ENCODE data around the gene SLITRK2.

Gene SLITRK2

DNA sequence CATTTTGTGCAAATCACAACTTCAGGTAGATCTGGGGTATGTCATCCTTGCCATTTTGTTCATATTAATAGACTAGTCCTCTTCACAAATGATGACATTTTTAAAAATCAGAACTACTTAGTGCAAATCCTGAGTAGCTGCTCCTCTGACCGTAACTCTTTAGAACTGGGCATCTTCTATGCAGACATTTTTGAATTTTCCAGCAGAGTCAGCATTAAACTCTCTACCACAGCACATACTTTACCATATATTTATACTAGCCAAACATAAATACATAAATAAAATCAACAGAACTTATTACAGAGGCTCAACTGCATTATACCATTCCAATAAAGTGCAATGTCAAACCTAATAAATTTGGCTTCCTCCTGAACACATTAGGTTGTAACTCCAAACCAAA, 4.5 kb upstream of the SLITRK2 start:
- Histone ChIP-seq H2BK12ac (ENCODE audit: low read length in 2 of 2) (no peak overlapping the region), H3K9me3 (ENCODE audit: control insufficient read depth, low read length) (no peaks in the 10 kb centered on the region), H3K23ac (ENCODE audit: low read length in 2 of 2) (no peak overlapping the region), H3K9ac (ENCODE audit: low read length) (no peak overlapping the region), H3K4ac (ENCODE audit: low read depth in 1 of 2, low read length in 2 of 2) (no peak overlapping the region), H3K27ac (ENCODE audit: low read length, poor library complexity, severe bottlenecking) (no peak overlapping the region), H3K27me3 (ENCODE audit: control insufficient read depth in 1 of 2, insufficient read depth in 1 of 2, low read length in 2 of 2) (peaks cover 11 to 17% of the 10 kb centered on the region in 2 experiments), H3K4me1 (ENCODE audit: control insufficient read depth, insufficient read depth, low read depth, low read length) (peaks cover 8% of the 10 kb centered on the region), H3K36me3 (ENCODE audit: control insufficient read depth in 1 of 2, insufficient read depth in 2 of 2, low read depth in 1 of 2, low read length in 2 of 2) (no peaks in the 10 kb centered on the region), H3K18ac (ENCODE audit: low read depth in 1 of 2, low read length in 2 of 2) (no peak overlapping the region), H2BK5ac (ENCODE audit: low read depth, low read length, poor library complexity, severe bottlenecking) (no peak overlapping the region), H4K91ac (ENCODE audit: low read length) (no peak overlapping the region), H2BK15ac (ENCODE audit: low read depth, poor library complexity, severe bottlenecking) (no peak overlapping the region), H3K4me2 (ENCODE audit: low read length, poor library complexity, severe bottlenecking) (no peak overlapping the region), H2AFZ (ENCODE audit: low read depth, low read length) (no peak overlapping the region), H3K14ac (ENCODE audit: low read length in 2 of 2) (no peak overlapping the region), H3K4me3 (ENCODE audit: insufficient read depth in 1 of 2, low read depth in 1 of 2, low read length in 2 of 2) (no peak overlapping the region), H3K79me1 (replicated peaks; ENCODE audit: low read length, poor library complexity, severe bottlenecking) (no peaks in the 10 kb centered on the region), H4K8ac (ENCODE audit: low read length) (no peak overlapping the region), H2BK120ac (ENCODE audit: low read depth, low read length) (no peak overlapping the region), H2AK5ac (ENCODE audit: low read length, severe bottlenecking) (no peak overlapping the region)
- no peak for DNase-seq
- WGBS, result 82% methylated on average over 1 of the region's 1 CpG

DNA sequence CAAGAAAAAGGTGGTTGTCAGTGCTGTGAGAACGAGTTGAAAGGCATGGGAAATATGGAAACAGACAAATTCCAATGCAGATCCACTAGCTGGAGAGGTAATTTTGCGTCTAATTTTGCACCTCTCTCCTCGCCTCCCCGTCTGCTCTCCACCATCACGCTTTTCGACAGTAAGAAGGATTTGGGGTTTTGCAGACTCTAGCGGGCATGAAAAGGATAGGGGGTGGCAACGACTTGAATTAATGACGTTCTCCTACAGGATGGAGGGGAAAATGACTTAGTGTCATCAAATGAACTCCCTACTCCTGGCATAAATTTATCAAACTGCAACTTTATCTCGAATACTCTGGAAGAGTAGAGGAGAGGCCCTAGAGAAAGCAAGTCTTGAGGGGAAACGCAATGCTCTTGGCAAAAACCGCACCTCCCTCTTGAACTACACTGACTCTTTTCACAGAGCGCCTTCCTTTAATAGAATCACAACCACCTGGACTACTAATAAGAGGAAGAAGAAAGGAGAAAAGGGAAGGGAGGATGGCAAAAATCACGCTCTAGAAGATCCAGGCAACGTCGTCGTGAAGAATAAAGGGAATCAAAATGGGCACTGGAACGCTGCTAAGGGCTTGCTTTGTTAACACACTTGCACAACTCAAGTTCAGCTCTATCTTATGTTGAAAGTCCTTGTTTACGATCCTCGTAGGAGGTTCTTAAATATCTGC, 871 bp upstream of the SLITRK2 start:
- H3K27me3 ChIP-seq (ENCODE audit: control insufficient read depth in 1 of 2, insufficient read depth in 1 of 2, low read length in 2 of 2), result peaks cover 39 to 42% of the 10 kb centered on the region in 2 experiments
- H3K4me2 ChIP-seq (ENCODE audit: low read length, poor library complexity, severe bottlenecking), result no peak overlapping the region
- H3K18ac ChIP-seq (ENCODE audit: low read depth in 1 of 2, low read length in 2 of 2), result no peak overlapping the region
- peaks cover 11% of the 10 kb centered on the region for H3K4me1 ChIP-seq (ENCODE audit: control insufficient read depth, insufficient read depth, low read depth, low read length)
- no peaks in the 10 kb centered on the region for H3K36me3 ChIP-seq (ENCODE audit: control insufficient read depth in 1 of 2, insufficient read depth in 2 of 2, low read depth in 1 of 2, low read length in 2 of 2)
- no peak overlapping the region for H2BK12ac ChIP-seq (ENCODE audit: low read length in 2 of 2)
- H2BK120ac ChIP-seq (ENCODE audit: low read depth, low read length), result no peak overlapping the region
- H4K91ac ChIP-seq (ENCODE audit: low read length), result no peak overlapping the region
- H3K4me3 ChIP-seq (ENCODE audit: insufficient read depth in 1 of 2, low read depth in 1 of 2, low read length in 2 of 2), result peak overlapping the region in 1 of 2 experiments; percentile 74
- no peak overlapping the region for H2AK5ac ChIP-seq (ENCODE audit: low read length, severe bottlenecking)
- H3K14ac ChIP-seq (ENCODE audit: low read length in 2 of 2), result no peak overlapping the region
- H3K27ac ChIP-seq (ENCODE audit: low read length, poor library complexity, severe bottlenecking), result no peak overlapping the region
- H2AFZ ChIP-seq (ENCODE audit: low read depth, low read length), result no peak overlapping the region
- no peak overlapping the region for H3K9ac ChIP-seq (ENCODE audit: low read length)
- no peak for DNase-seq
- H3K79me1 ChIP-seq (replicated peaks; ENCODE audit: low read length, poor library complexity, severe bottlenecking), result no peaks in the 10 kb centered on the region
- no peak overlapping the region for H2BK5ac ChIP-seq (ENCODE audit: low read depth, low read length, poor library complexity, severe bottlenecking)
- 3% methylated on average over 6 of the region's 20 CpGs for WGBS
- no peaks in the 10 kb centered on the region for H3K9me3 ChIP-seq (ENCODE audit: control insufficient read depth, low read length)
- H3K23ac ChIP-seq (ENCODE audit: low read length in 2 of 2), result no peak overlapping the region
- no peak overlapping the region for H2BK15ac ChIP-seq (ENCODE audit: low read depth, poor library complexity, severe bottlenecking)
- H4K8ac ChIP-seq (ENCODE audit: low read length), result no peak overlapping the region
- H3K4ac ChIP-seq (ENCODE audit: low read depth in 1 of 2, low read length in 2 of 2), result no peak overlapping the region

DNA sequence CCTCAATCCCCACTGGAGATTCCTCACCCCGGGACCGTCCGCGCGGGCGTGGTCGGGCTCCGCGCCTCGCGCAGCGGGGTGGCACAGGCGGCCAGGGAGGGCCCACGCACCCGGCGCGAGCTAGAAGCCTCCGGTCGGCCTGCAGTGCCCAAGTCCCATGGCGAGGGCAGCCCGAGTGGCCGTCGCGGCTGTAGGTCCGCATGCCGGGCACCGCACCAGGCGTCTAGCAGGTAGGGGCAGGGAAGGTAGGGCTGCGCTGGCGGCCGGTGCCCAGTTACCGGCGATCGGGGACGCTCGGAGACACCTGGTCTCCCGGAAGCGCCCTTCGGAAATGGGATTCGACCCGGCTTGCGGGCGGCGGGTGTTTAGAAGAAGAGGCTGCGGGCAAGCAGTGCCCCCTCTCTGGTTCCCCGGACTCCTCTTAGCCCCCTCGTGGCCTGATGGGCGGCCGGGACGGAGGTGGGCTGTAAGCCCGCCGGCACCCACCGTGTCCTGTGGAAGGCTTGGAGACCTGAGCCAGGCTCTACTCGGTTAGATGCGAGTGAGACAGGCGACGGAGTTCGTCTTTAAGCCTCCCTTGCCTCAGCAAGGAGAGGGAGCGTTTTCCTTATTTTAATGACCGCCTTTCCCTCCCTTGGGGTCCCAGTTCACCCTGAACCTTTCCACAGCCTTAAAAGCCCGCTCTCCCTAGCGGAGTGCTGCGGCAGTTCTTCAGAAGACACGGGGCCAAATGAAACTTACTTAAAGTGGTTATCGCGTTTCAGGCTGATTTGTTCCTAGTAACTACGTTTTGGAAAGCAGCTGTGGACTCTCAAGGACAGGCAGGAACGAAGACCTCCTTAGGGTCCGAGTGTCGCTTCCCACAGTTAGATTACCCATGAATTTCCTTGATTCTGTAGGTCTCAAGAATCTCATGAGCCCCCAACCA, 821 bp downstream of the SLITRK2 start:
- Histone ChIP-seq H2AK5ac (ENCODE audit: low read length, severe bottlenecking) (no peak overlapping the region), H2BK12ac (ENCODE audit: low read length in 2 of 2) (no peak overlapping the region), H2BK15ac (ENCODE audit: low read depth, poor library complexity, severe bottlenecking) (no peak overlapping the region), H3K27ac (ENCODE audit: low read length, poor library complexity, severe bottlenecking) (no peak overlapping the region), H3K14ac (ENCODE audit: low read length in 2 of 2) (no peak overlapping the region), H3K9me3 (ENCODE audit: control insufficient read depth, low read length) (no peaks in the 10 kb centered on the region), H2BK120ac (ENCODE audit: low read depth, low read length) (no peak overlapping the region), H2AFZ (ENCODE audit: low read depth, low read length) (no peak overlapping the region), H3K9ac (ENCODE audit: low read length) (peak overlapping the region; percentile 1), H4K91ac (ENCODE audit: low read length) (no peak overlapping the region), H4K8ac (ENCODE audit: low read length) (no peak overlapping the region), H3K36me3 (ENCODE audit: control insufficient read depth in 1 of 2, insufficient read depth in 2 of 2, low read depth in 1 of 2, low read length in 2 of 2) (no peaks in the 10 kb centered on the region), H3K79me1 (replicated peaks; ENCODE audit: low read length, poor library complexity, severe bottlenecking) (no peaks in the 10 kb centered on the region), H3K23ac (ENCODE audit: low read length in 2 of 2) (no peak overlapping the region), H3K27me3 (ENCODE audit: control insufficient read depth in 1 of 2, insufficient read depth in 1 of 2, low read length in 2 of 2) (peaks cover 39 to 56% of the 10 kb centered on the region in 2 experiments), H3K4ac (ENCODE audit: low read depth in 1 of 2, low read length in 2 of 2) (no peak overlapping the region), H2BK5ac (ENCODE audit: low read depth, low read length, poor library complexity, severe bottlenecking) (no peak overlapping the region), H3K4me3 (ENCODE audit: insufficient read depth in 1 of 2, low read depth in 1 of 2, low read length in 2 of 2) (peak overlapping the region in 1 of 2 experiments; percentile 72), H3K4me2 (ENCODE audit: low read length, poor library complexity, severe bottlenecking) (peak overlapping the region; percentile 63), H3K4me1 (ENCODE audit: control insufficient read depth, insufficient read depth, low read depth, low read length) (peaks cover 11% of the 10 kb centered on the region), H3K18ac (ENCODE audit: low read depth in 1 of 2, low read length in 2 of 2) (no peak overlapping the region)
- 2% methylated on average over 33 of the region's 70 CpGs for WGBS
- no peak for DNase-seq

DNA sequence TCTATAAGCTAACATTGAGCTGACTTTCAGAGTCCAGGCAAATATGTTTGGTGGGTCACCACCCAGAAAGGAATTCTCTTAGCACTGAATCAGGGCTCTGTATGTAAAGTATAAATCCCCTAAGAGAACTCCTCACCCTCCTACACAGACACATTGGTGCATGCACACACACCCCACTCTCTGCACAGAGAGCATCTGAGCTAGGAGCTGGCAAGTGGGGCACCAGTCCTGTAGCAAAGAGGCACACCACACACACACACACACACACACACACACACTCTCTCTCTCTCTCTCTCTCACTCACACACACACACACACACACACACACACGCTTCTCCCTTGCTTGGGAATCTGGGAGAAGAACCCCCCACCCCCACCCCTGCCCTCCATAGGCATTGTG, 3.2 kb downstream of the SLITRK2 start:
- H3K4me3 ChIP-seq (ENCODE audit: insufficient read depth in 1 of 2, low read depth in 1 of 2, low read length in 2 of 2), result no peak overlapping the region
- no peak overlapping the region for H2BK5ac ChIP-seq (ENCODE audit: low read depth, low read length, poor library complexity, severe bottlenecking)
- H2AK5ac ChIP-seq (ENCODE audit: low read length, severe bottlenecking), result no peak overlapping the region
- no peak overlapping the region for H2BK12ac ChIP-seq (ENCODE audit: low read length in 2 of 2)
- peaks cover 11% of the 10 kb centered on the region for H3K4me1 ChIP-seq (ENCODE audit: control insufficient read depth, insufficient read depth, low read depth, low read length)
- H2BK120ac ChIP-seq (ENCODE audit: low read depth, low read length), result no peak overlapping the region
- H2BK15ac ChIP-seq (ENCODE audit: low read depth, poor library complexity, severe bottlenecking), result no peak overlapping the region
- H3K27me3 ChIP-seq (ENCODE audit: control insufficient read depth in 1 of 2, insufficient read depth in 1 of 2, low read length in 2 of 2), result peaks cover 43 to 56% of the 10 kb centered on the region in 2 experiments
- no peaks in the 10 kb centered on the region for H3K36me3 ChIP-seq (ENCODE audit: control insufficient read depth in 1 of 2, insufficient read depth in 2 of 2, low read depth in 1 of 2, low read length in 2 of 2)
- no peak overlapping the region for H3K23ac ChIP-seq (ENCODE audit: low read length in 2 of 2)
- H3K9me3 ChIP-seq (ENCODE audit: control insufficient read depth, low read length), result no peaks in the 10 kb centered on the region
- H3K4me2 ChIP-seq (ENCODE audit: low read length, poor library complexity, severe bottlenecking), result no peak overlapping the region
- no peaks in the 10 kb centered on the region for H3K79me1 ChIP-seq (replicated peaks; ENCODE audit: low read length, poor library complexity, severe bottlenecking)
- H2AFZ ChIP-seq (ENCODE audit: low read depth, low read length), result no peak overlapping the region
- no peak overlapping the region for H4K8ac ChIP-seq (ENCODE audit: low read length)
- no peak overlapping the region for H3K14ac ChIP-seq (ENCODE audit: low read length in 2 of 2)
- H4K91ac ChIP-seq (ENCODE audit: low read length), result no peak overlapping the region
- DNase-seq, result no peak
- H3K4ac ChIP-seq (ENCODE audit: low read depth in 1 of 2, low read length in 2 of 2), result no peak overlapping the region
- no peak overlapping the region for H3K27ac ChIP-seq (ENCODE audit: low read length, poor library complexity, severe bottlenecking)
- no peak overlapping the region for H3K18ac ChIP-seq (ENCODE audit: low read depth in 1 of 2, low read length in 2 of 2)
- no CpG with 5 or more reads among the region's 1 CpG for WGBS
- no peak overlapping the region for H3K9ac ChIP-seq (ENCODE audit: low read length)

All from mesenchymal stem cell (in vitro differentiated cells and primary cell).